Natural killer cell (primary cell): ENCODE results near the gene CHRNA7. TPM values are rescaled to one million over a fixed set of nuclear protein-coding genes. Genes with fewer than 3 reads are reported as not detected.

Source experiments
- ATAC-seq, 3 donors: fragments of 150-1000 bp in 2 of 3; fragments of 200-7000 bp in 1 of 3; cut with Tn5 transposase; 1 replicate in 1 of 3; 2 replicates in 2 of 3; pipeline ENCODE4 v1.10.0; 2021; ENCODE audit warnings: mild to moderate bottlenecking in 2 of 3, moderate library complexity in 2 of 3
- DNase-seq, 2 donors: peaks; one replicate each; pipeline versions ENCODE4 v3.0.0 to v3.0.0-alpha.2; 2013 to 2021; ENCODE audit warnings: mixed read lengths in 1 of 2
- H3K27ac ChIP-seq: one replicate; pipeline ENCODE4 v1.5.1; 2013; ENCODE audit warnings: mild to moderate bottlenecking, low read length
- H3K27me3 ChIP-seq: one replicate; pipeline ENCODE4 v1.6.1; 2013; ENCODE audit warnings: low read length; ENCODE audit not compliant: control insufficient read depth, insufficient read depth
- H3K36me3 ChIP-seq: one replicate; pipeline ENCODE4 v1.6.1; 2013; ENCODE audit warnings: low read length; ENCODE audit not compliant: control insufficient read depth, insufficient read depth
- H3K4me1 ChIP-seq: one replicate; pipeline ENCODE4 v1.6.1; 2013; ENCODE audit warnings: low read length; ENCODE audit not compliant: control insufficient read depth, insufficient read depth
- H3K4me3 ChIP-seq: one replicate; pipeline ENCODE4 v1.5.1; 2013; ENCODE audit warnings: low read length
- H3K9me3 ChIP-seq: one replicate; pipeline ENCODE4 v1.6.1; 2013; ENCODE audit warnings: low read length; ENCODE audit not compliant: control insufficient read depth, insufficient read depth
- H3K27ac Mint-ChIP-seq, 2 donors: one replicate each; pipeline ENCODE4 v1.8.0; 2022; ENCODE audit warnings: mild to moderate bottlenecking in 2 of 2, mixed read lengths in 2 of 2, moderate library complexity in 1 of 2
- H3K27me3 Mint-ChIP-seq, 2 donors: one replicate each; pipeline ENCODE4 v1.8.0; 2022; ENCODE audit warnings: low read depth in 2 of 2, mixed read lengths in 2 of 2
- H3K36me3 Mint-ChIP-seq: one replicate; pipeline ENCODE4 v1.8.0; 2022; ENCODE audit warnings: mixed read lengths
- H3K4me1 Mint-ChIP-seq, 2 donors: one replicate each; pipeline ENCODE4 v1.8.0; 2022; ENCODE audit warnings: mixed read lengths in 2 of 2
- H3K4me3 Mint-ChIP-seq: one replicate; pipeline ENCODE4 v1.8.0; 2022; ENCODE audit warnings: mild to moderate bottlenecking, moderate library complexity, mixed read lengths
- H3K9me3 Mint-ChIP-seq, 2 donors: one replicate each; pipeline ENCODE4 v1.8.0; 2022; ENCODE audit warnings: mixed read lengths in 2 of 2
- CTCF ChIP-seq: fragments of 200-600 bp; IDR thresholded peaks from one replicate; pipeline ENCODE4 v1.8.0; 2022; ENCODE audit warnings: antibody characterized with exemption
- WGBS: methylation state at CpG from one replicate; pipeline ENCODE4 v1.1.7; 2013; ENCODE audit warnings: missing lambda C conversion rate; ENCODE audit not compliant: insufficient coverage; 5-methylcytosine and 5-hydroxymethylcytosine counted together
- intact Hi-C: fragments of 100-400 bp; cut with micrococcal nuclease; formaldehyde crosslinking; loops from one replicate; pipeline ENCODE4 v1.14.2; 2022
- total RNA-seq, 4 donors: library from RNA; stranded (reverse); fragments of 120-200 nt in 1 of 4; gene quantifications; one replicate each; pipeline versions ENCODE4 v1.2.3 to v1.2.4, GENCODE V29; 2013 to 2022

The CHRNA7 gene
- total RNA-seq, 3 donors from 2014 or later (not counting 1 experiment from before 2014, with no cell fraction given), result 3.1 to 5.4 (median 3.7) TPM

- intact Hi-C loops, result no loop called here
- H3K4me3 ChIP-seq, result no peak overlapping the region
- H3K4me3 Mint-ChIP-seq, result no peak overlapping the region
- H3K4me1 Mint-ChIP-seq, result no peaks in the 10 kb centered on the region
- no peak for TF ChIP-seq CTCF
- WGBS, result 58% methylated on average over 3 of the region's 3 CpGs
- ATAC-seq (no peak), DNase-seq (no peak)
- H3K9me3 Mint-ChIP-seq, result peaks cover 10 to 11% of the 10 kb centered on the region in 2 donors
- H3K4me1 ChIP-seq, result no peaks in the 10 kb centered on the region
- peaks cover 2 to 36% of the 10 kb centered on the region in 2 donors for H3K27me3 Mint-ChIP-seq
- no peak overlapping the region for H3K27ac ChIP-seq
- no peaks in the 10 kb centered on the region for H3K9me3 ChIP-seq
- no peaks in the 10 kb centered on the region for H3K36me3 ChIP-seq
- no peaks in the 10 kb centered on the region for H3K27me3 ChIP-seq
- no peak overlapping the region for H3K27ac Mint-ChIP-seq
- peaks cover 23% of the 10 kb centered on the region for H3K36me3 Mint-ChIP-seq
Measured at GRCh38 chr15:32218666-32219065, 188.4 kb downstream of the CHRNA7 start.

Other genes with a start within 250 kb of the CHRNA7 start
- under 1 TPM; 0.45 to 0.78 (median 0.75) TPM for gene OTUD7A, start 159.8 kb upstream of the CHRNA7 start, total RNA-seq